KMS-11 (cell line): ENCODE data around the gene WIPF1.

Source experiments
- H2AFZ ChIP-seq: fragments of 200-600 bp; sonication (generic); 2 replicates; pipeline ENCODE4 v1.6.1; 2016; ENCODE audit warnings: antibody characterized with exemption, mixed run types, low read depth
- H3K27ac ChIP-seq: fragments of 200-600 bp; sonication (generic); 2 replicates; pipeline ENCODE4 v1.6.1; 2016; ENCODE audit warnings: mild to moderate bottlenecking, mixed run types
- H3K27me3 ChIP-seq: fragments of 200-600 bp; sonication (generic); 2 replicates; pipeline ENCODE4 v1.6.1; 2017; ENCODE audit warnings: mild to moderate bottlenecking, low read depth, mixed run types, moderate library complexity; ENCODE audit not compliant: insufficient read depth
- H3K36me3 ChIP-seq: fragments of 200-600 bp; sonication (generic); 2 replicates; pipeline ENCODE4 v1.6.1; 2017; ENCODE audit warnings: mild to moderate bottlenecking, mixed run types; ENCODE audit not compliant: insufficient read depth
- H3K4me1 ChIP-seq: fragments of 200-600 bp; sonication (generic); 2 replicates; pipeline ENCODE4 v1.6.1; 2016; ENCODE audit warnings: mild to moderate bottlenecking, low read depth, mixed run types; ENCODE audit not compliant: poor library complexity, severe bottlenecking
- H3K4me2 ChIP-seq: fragments of 200-600 bp; sonication (generic); 2 replicates; pipeline ENCODE4 v1.7.0; 2016; ENCODE audit warnings: mild to moderate bottlenecking, mixed run types
- H3K4me3 ChIP-seq: fragments of 200-600 bp; sonication (generic); IDR thresholded peaks from 2 replicates; pipeline ENCODE4 v1.6.1; 2017; ENCODE audit warnings: low read depth, low read length, mixed read lengths; ENCODE audit not compliant: insufficient read depth
- H3K79me2 ChIP-seq: fragments of 200-600 bp; sonication (generic); 2 replicates; pipeline ENCODE4 v1.6.1; 2016; ENCODE audit warnings: low read depth, mixed run types; ENCODE audit not compliant: insufficient read depth
- H3K9ac ChIP-seq: fragments of 200-600 bp; sonication (generic); 2 replicates; pipeline ENCODE4 v1.6.1; 2016; ENCODE audit warnings: mild to moderate bottlenecking, mixed run types
- H4K20me1 ChIP-seq: fragments of 200-600 bp; sonication (generic); 2 replicates; pipeline ENCODE4 v1.6.1; 2016; ENCODE audit warnings: mild to moderate bottlenecking, mixed run types; ENCODE audit not compliant: insufficient read depth
- TF ChIP-seq, protein P1 (sequence below): fragments of 200-600 bp; sonication (generic); conservative IDR thresholded peaks from 2 replicates; pipeline ENCODE4 v1.6.1; 2017; ENCODE audit warnings: low read depth, mild to moderate bottlenecking, antibody characterized with exemption, low read length, moderate library complexity, mixed read lengths

Gene WIPF1

GRCh38 chr2:174590346-174590745 lies 7.3 kb downstream of the WIPF1 start:
- TF ChIP-seq, protein P1, sequence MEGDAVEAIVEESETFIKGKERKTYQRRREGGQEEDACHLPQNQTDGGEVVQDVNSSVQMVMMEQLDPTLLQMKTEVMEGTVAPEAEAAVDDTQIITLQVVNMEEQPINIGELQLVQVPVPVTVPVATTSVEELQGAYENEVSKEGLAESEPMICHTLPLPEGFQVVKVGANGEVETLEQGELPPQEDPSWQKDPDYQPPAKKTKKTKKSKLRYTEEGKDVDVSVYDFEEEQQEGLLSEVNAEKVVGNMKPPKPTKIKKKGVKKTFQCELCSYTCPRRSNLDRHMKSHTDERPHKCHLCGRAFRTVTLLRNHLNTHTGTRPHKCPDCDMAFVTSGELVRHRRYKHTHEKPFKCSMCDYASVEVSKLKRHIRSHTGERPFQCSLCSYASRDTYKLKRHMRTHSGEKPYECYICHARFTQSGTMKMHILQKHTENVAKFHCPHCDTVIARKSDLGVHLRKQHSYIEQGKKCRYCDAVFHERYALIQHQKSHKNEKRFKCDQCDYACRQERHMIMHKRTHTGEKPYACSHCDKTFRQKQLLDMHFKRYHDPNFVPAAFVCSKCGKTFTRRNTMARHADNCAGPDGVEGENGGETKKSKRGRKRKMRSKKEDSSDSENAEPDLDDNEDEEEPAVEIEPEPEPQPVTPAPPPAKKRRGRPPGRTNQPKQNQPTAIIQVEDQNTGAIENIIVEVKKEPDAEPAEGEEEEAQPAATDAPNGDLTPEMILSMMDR: no peak
- Histone ChIP-seq H3K4me3 (no peak overlapping the region), H3K36me3 (no peaks in the 10 kb centered on the region), H4K20me1 (no peaks in the 10 kb centered on the region), H3K9ac (no peak overlapping the region), H3K79me2 (peaks cover 62% of the 10 kb centered on the region), H3K27me3 (no peaks in the 10 kb centered on the region), H3K4me2 (no peak overlapping the region), H2AFZ (no peak overlapping the region), H3K4me1 (peaks cover 56% of the 10 kb centered on the region), H3K27ac (no peak overlapping the region)

DNA sequence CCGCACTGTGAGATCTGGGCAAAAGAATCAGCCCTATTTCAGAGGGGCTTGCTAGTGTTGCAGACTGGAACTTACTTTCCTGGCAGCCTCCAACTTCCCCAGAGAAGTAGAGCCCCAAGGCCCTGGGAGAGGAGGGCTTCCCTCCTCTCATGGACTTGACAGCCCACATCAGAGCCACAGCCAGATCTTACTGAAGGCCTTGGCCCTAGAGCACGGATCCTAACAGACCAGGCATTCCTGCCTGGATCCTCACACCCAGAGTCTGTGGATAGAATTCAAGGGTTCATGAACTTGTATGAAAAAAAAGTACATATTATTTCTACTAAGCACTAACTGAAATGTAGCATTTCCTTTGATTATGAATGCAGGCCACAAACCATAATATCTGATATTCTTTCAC lies 8.3 kb downstream of the WIPF1 start:
- H3K9ac ChIP-seq: no peak overlapping the region
- no peak overlapping the region for H3K4me2 ChIP-seq
- peaks cover 47% of the 10 kb centered on the region for H3K4me1 ChIP-seq
- no peak overlapping the region for H2AFZ ChIP-seq
- H3K79me2 ChIP-seq: peaks cover 54% of the 10 kb centered on the region
- no peaks in the 10 kb centered on the region for H4K20me1 ChIP-seq
- H3K36me3 ChIP-seq: peaks cover 1% of the 10 kb centered on the region; the same call in 1 of the 2 replicates
- TF ChIP-seq, protein P1: no peak
- H3K27me3 ChIP-seq: no peaks in the 10 kb centered on the region
- H3K27ac ChIP-seq: no peak overlapping the region
- no peak overlapping the region for H3K4me3 ChIP-seq

- no peak overlapping the region for H3K27ac ChIP-seq
Measured at GRCh38 chr2:174588463-174588862, 9.1 kb downstream of the WIPF1 start.

GRCh38 chr2:174587579-174587978 lies 10.0 kb downstream of the WIPF1 start:
- no peak overlapping the region for H3K4me3 ChIP-seq
- H3K27ac ChIP-seq: no peak overlapping the region
- H3K9ac ChIP-seq: no peak overlapping the region
- H3K4me1 ChIP-seq: peaks cover 34% of the 10 kb centered on the region
- H3K36me3 ChIP-seq: peaks cover 4% of the 10 kb centered on the region; the same call in 1 of the 2 replicates
- TF ChIP-seq, protein P1: no peak
- H3K4me2 ChIP-seq: no peak overlapping the region
- no peaks in the 10 kb centered on the region for H4K20me1 ChIP-seq
- no peaks in the 10 kb centered on the region for H3K27me3 ChIP-seq
- H3K79me2 ChIP-seq: peaks cover 42% of the 10 kb centered on the region
- no peak overlapping the region for H2AFZ ChIP-seq

More at GRCh38 chr2:174588463-174588862, 9.1 kb downstream of the WIPF1 start:
- H3K79me2 ChIP-seq: peaks cover 50% of the 10 kb centered on the region
- H3K4me3 ChIP-seq: no peak overlapping the region
- peaks cover 42% of the 10 kb centered on the region for H3K4me1 ChIP-seq
- H3K27me3 ChIP-seq: no peaks in the 10 kb centered on the region
- H3K9ac ChIP-seq: no peak overlapping the region
- no peak overlapping the region for H2AFZ ChIP-seq
- no peak overlapping the region for H3K4me2 ChIP-seq
- no peaks in the 10 kb centered on the region for H4K20me1 ChIP-seq
- TF ChIP-seq, protein P1: no peak
- H3K36me3 ChIP-seq: peaks cover 4% of the 10 kb centered on the region; the same call in 1 of the 2 replicates
